Endothelial cell of umbilical vein (primary cell): ENCODE results near the gene PSTK. TPM values are rescaled to one million over a fixed set of nuclear protein-coding genes. Genes with fewer than 3 reads are reported as not detected.

Source experiments
- BruUV-seq: library from RNA; stranded (reverse); fragments of 400-500 nt; replicated peaks from 2 replicates; lab custom pipeline; 2021; lab: Mats Ljungman, UMichigan
- CTCF ChIA-PET: fragments of 300-600, 350-600 bp; sonication (Branson Sonifier 250); formaldehyde crosslinking; loops from one replicate; lab custom pipeline; 2021; ENCODE audit warnings: antibody characterized with exemption, inconsistent platforms; lab: Charles Lee
- POLR2A ChIA-PET: fragments of 300-600, 350-600 bp; sonication (Branson Sonifier 250); formaldehyde crosslinking; loops from one replicate; lab custom pipeline; 2021; ENCODE audit warnings: antibody characterized with exemption, inconsistent platforms; lab: Charles Lee
- DNase-seq: peaks from one replicate; pipeline ENCODE4 v3.0.0-alpha.2; 2011; ENCODE audit warnings: low read depth, low spot score
- FAIRE-seq: peaks from 2 replicates; lab custom pipeline; 2011; peaks lifted over from hg19 to GRCh38; lab: Jason Lieb, UNC
- H2AFZ ChIP-seq: 2 replicates; pipeline ENCODE4 v1.6.0; 2012; ENCODE audit warnings: low read depth, low read length, control low read depth, inconsistent platforms
- H3K27ac ChIP-seq: 2 replicates; pipeline ENCODE4 v1.5.1; 2011; ENCODE audit warnings: low read depth, mild to moderate bottlenecking, control low read depth, low read length, moderate library complexity; ENCODE audit not compliant: insufficient read depth
- H3K27me3 ChIP-seq, 2 experiments: 2 replicates each; pipeline versions ENCODE4 v1.6.0 to v1.6.1; 2011; ENCODE audit warnings: low read length in 2 of 2, mixed read lengths in 1 of 2; ENCODE audit not compliant: control insufficient read depth in 2 of 2, insufficient read depth in 2 of 2
- H3K36me3 ChIP-seq, 2 experiments: 2 replicates in 1 of 2; 3 replicates in 1 of 2; pipeline ENCODE4 v1.5.1; 2011; ENCODE audit warnings: low read length in 2 of 2, mild to moderate bottlenecking in 1 of 2, moderate library complexity in 1 of 2; ENCODE audit not compliant: control insufficient read depth in 2 of 2, insufficient read depth in 2 of 2; ENCODE audit errors: extremely low read depth in 1 of 2
- H3K4me1 ChIP-seq: 3 replicates; pipeline ENCODE4 v1.5.1; 2011; ENCODE audit warnings: mild to moderate bottlenecking, low read length; ENCODE audit not compliant: control insufficient read depth, insufficient read depth; ENCODE audit errors: extremely low read depth
- H3K4me2 ChIP-seq: 2 replicates; pipeline ENCODE4 v1.6.1; 2011; ENCODE audit warnings: low read length, control low read depth, mixed read lengths; ENCODE audit not compliant: insufficient read depth
- H3K4me3 ChIP-seq, 3 experiments: fragments of 200-600 bp in 1 of 3; sonication (generic), shearing (Covaris generic) in 1 of 3; replicated peaks in 1 of 3; 2 replicates each; pipeline ENCODE4 v1.5.1; 2011 to 2016; ENCODE audit warnings: control low read depth in 3 of 3, low read length in 3 of 3, mild to moderate bottlenecking in 2 of 3, inconsistent platforms in 1 of 3, low read depth in 1 of 3, moderate library complexity in 1 of 3; ENCODE audit not compliant: insufficient read depth in 1 of 3
- H3K79me2 ChIP-seq: 2 replicates; pipeline ENCODE4 v1.6.0; 2012; ENCODE audit warnings: low read length, inconsistent platforms; ENCODE audit not compliant: control insufficient read depth, insufficient read depth
- H3K9ac ChIP-seq: replicated peaks from 2 replicates; pipeline ENCODE3; 2011; ENCODE audit warnings: low read length, control low read depth; ENCODE audit not compliant: insufficient read depth; ENCODE audit errors: extremely low read depth
- H3K9me1 ChIP-seq: replicated peaks from 3 replicates; pipeline ENCODE4 v1.6.0; 2011; ENCODE audit warnings: mild to moderate bottlenecking, low read length; ENCODE audit not compliant: control insufficient read depth, insufficient read depth; ENCODE audit errors: extremely low read depth
- H3K9me3 ChIP-seq: replicated peaks from 2 replicates; pipeline ENCODE4 v1.5.1; 2012; ENCODE audit warnings: low read length, inconsistent platforms; ENCODE audit not compliant: control insufficient read depth, insufficient read depth
- H4K20me1 ChIP-seq: replicated peaks from 2 replicates; pipeline ENCODE3; 2011; ENCODE audit warnings: mild to moderate bottlenecking, low read length; ENCODE audit not compliant: control insufficient read depth, insufficient read depth; ENCODE audit errors: extremely low read depth
- EZH2 ChIP-seq: IDR thresholded peaks from 2 replicates; pipeline ENCODE4 v1.6.1; 2012; ENCODE audit warnings: borderline replicate concordance, low read depth, mild to moderate bottlenecking, moderate library complexity, low read length, inconsistent platforms; ENCODE audit not compliant: severe bottlenecking
- FOS ChIP-seq: IDR thresholded peaks from 2 replicates; pipeline ENCODE4 v1.6.1; 2011; ENCODE audit warnings: mild to moderate bottlenecking, low read length, moderate library complexity, borderline replicate concordance; ENCODE audit not compliant: insufficient read depth
- GATA2 ChIP-seq: IDR thresholded peaks from 2 replicates; pipeline ENCODE4 v1.7.0; 2011; ENCODE audit warnings: low read depth, mild to moderate bottlenecking, moderate library complexity, mixed read lengths, low read length; ENCODE audit not compliant: insufficient read length, insufficient read depth
- JUN ChIP-seq: IDR thresholded peaks from 2 replicates; pipeline ENCODE4 v1.6.1; 2011; ENCODE audit warnings: borderline replicate concordance, low read depth; ENCODE audit not compliant: insufficient read length, insufficient read depth
- MYC ChIP-seq: IDR thresholded peaks from one replicate; pipeline ENCODE4 v1.6.1; 2011; ENCODE audit warnings: mild to moderate bottlenecking, low read depth, low read length
- POLR2A ChIP-seq: IDR thresholded peaks from 2 replicates; pipeline ENCODE4 v1.6.1; 2012; ENCODE audit warnings: low read depth, mild to moderate bottlenecking, control low read depth, low read length
- dilution Hi-C: fragments of 300-500 bp; cut with MboI; formaldehyde crosslinking; loops from one replicate; pipeline ENCODE4 v1.15.0; 2019; ENCODE audit warnings: low sequenced_read_pairs; ENCODE audit not compliant: extremely low pct_ligation_motif_present
- intact Hi-C: fragments of 100-400 bp; cut with micrococcal nuclease; formaldehyde crosslinking; loops from one replicate; pipeline ENCODE4 v1.10.0; 2022
- polyA plus RNA-seq, 4 experiments: library from polyadenylated mRNA; depleted of rRNA in 3 of 4; stranded (reverse) in 3 of 4; unstranded in 1 of 4; fragments of >200 nt; gene quantifications; 2 replicates each; pipeline versions ENCODE4 v1.2.1 to v1.2.3, GENCODE V29; 2011 to 2012; ENCODE audit warnings: missing spikeins in 1 of 4
- total RNA-seq: library from RNA; stranded (reverse); gene quantifications from 2 replicates; pipeline ENCODE4 v1.2.3, GENCODE V29; 2021

PSTK gene
- total and polyA plus RNA-seq, 2 donors (not counting 3 experiments of a cell fraction or from before 2014, with no cell fraction given), result 2.2 to 2.7 TPM

GRCh38 chr10:122931088-122931906 is 48.9 kb upstream of the PSTK start:
- dilution Hi-C loops (no loop called here), intact Hi-C loops (no loop called here)
- Histone ChIP-seq H3K4me2 (no peak overlapping the region), H3K9me1 (no peaks in the 10 kb centered on the region), H3K27me3 (no peaks in the 10 kb centered on the region), H3K9ac (no peak overlapping the region), H3K79me2 (no peaks in the 10 kb centered on the region), H2AFZ (no peak overlapping the region), H3K9me3 (no peaks in the 10 kb centered on the region), H4K20me1 (no peaks in the 10 kb centered on the region), H3K4me1 (no peaks in the 10 kb centered on the region), H3K4me3 (no peak overlapping the region), H3K36me3 (no peaks in the 10 kb centered on the region), H3K27ac (no peak overlapping the region)
- FAIRE-seq, result no peak
- no peak for DNase-seq
- TF ChIP-seq EZH2 (no peak), FOS (no peak), POLR2A (no peak), GATA2 (no peak), JUN (no peak), MYC (no peak)
- ChIA-PET CTCF (interaction anchor here (1.4 kb wide), 1 partner anchor 9 kb away, joined by 4 read pairs; no protein-coding TSS in a partner anchor), POLR2A (no interaction called here)
- BruUV-seq, result no TSS peak
